ENCODE results near the gene SLIT3.

- TF ChIP-seq CTCF (IDR thresholded peaks at IDR 0.05; ENCODE audit: insufficient read depth, low read length, poor library complexity, severe bottlenecking) (no peak), EZH2phosphoT487 (conservative IDR thresholded peaks at IDR 0.05; ENCODE audit: low read length) (no peak)
Measured at GRCh38 chr5:169301986-169302385, 1.0 kb upstream of the SLIT3 start.

All from SU-DHL-6 (cell line).